ENCODE measurements around the gene ARHGEF25.

The ARHGEF25 gene

GRCh38 chr12:57575771-57576612 is 35.2 kb upstream of the ARHGEF25 start:
- no peak for TF ChIP-seq CTCF (IDR thresholded peaks at IDR 0.05)

- no peak for TF ChIP-seq CTCF (IDR thresholded peaks at IDR 0.05)
Measured at GRCh38 chr12:57576613-57577160, 34.5 kb upstream of the ARHGEF25 start.

GRCh38 chr12:57577981-57578758 is 33.1 kb upstream of the ARHGEF25 start:
- no peak for TF ChIP-seq CTCF (IDR thresholded peaks at IDR 0.05)

- TF ChIP-seq CTCF (IDR thresholded peaks at IDR 0.05): no peak
Measured at GRCh38 chr12:57579011-57579410, 32.2 kb upstream of the ARHGEF25 start.

GRCh38 chr12:57579677-57580465 is 31.4 kb upstream of the ARHGEF25 start:
- TF ChIP-seq CTCF (IDR thresholded peaks at IDR 0.05): no peak

GRCh38 chr12:57580466-57580795 is 30.8 kb upstream of the ARHGEF25 start:
- no peak for TF ChIP-seq CTCF (IDR thresholded peaks at IDR 0.05)

- TF ChIP-seq CTCF (IDR thresholded peaks at IDR 0.05): no peak
Measured at GRCh38 chr12:57581802-57582201, 29.4 kb upstream of the ARHGEF25 start.
